GM12878 (cell line): ENCODE measurements around the gene MDK. TPM values are rescaled to one million over a fixed set of nuclear protein-coding genes. Genes with fewer than 3 reads are reported as not detected.

Source experiments
- ATAC-seq: fragments of 200-7000 bp; cut with Tn5 transposase; 3 replicates; pipeline ENCODE4 v1.9.1; 2020; ENCODE audit warnings: mild to moderate bottlenecking, moderate library complexity
- BruUV-seq: library from RNA; stranded (reverse); fragments of 400-500 nt; replicated peaks from 2 replicates; lab custom pipeline; 2021; lab: Mats Ljungman, UMichigan
- CTCF ChIA-PET: fragments of 300-600 bp; sonication (Branson Sonifier 250); formaldehyde crosslinking; extraction: SDS; loops from one replicate; lab custom pipeline; 2021; ENCODE audit warnings: inconsistent platforms; lab: Yijun Ruan, JAX
- POLR2A ChIA-PET: fragments of 350-600 bp; formaldehyde crosslinking; extraction: SDS; loops from one replicate; lab custom pipeline; 2021; ENCODE audit warnings: inconsistent platforms; lab: Charles Lee
- RAD21 ChIA-PET: fragments of 300-600 bp; sonication (Branson Sonifier 250); formaldehyde crosslinking; loops from one replicate; lab custom pipeline; 2023; ENCODE audit warnings: antibody characterized with exemption; ENCODE audit not compliant: unreplicated experiment; lab: Charles Lee
- SMC1A ChIA-PET: fragments of 300-600 bp; sonication (Branson Sonifier 250); formaldehyde crosslinking; loops from one replicate; lab custom pipeline; 2023; ENCODE audit not compliant: unreplicated experiment, uncharacterized antibody; lab: Charles Lee
- DNase-seq: peaks from one replicate; pipeline ENCODE4 v3.0.0-alpha.2; 2011; ENCODE audit warnings: low read depth, low spot score
- FAIRE-seq: peaks from 3 replicates; lab custom pipeline; 2011; peaks lifted over from hg19 to GRCh38; lab: Jason Lieb, UNC
- H2AFZ ChIP-seq: 2 replicates; pipeline ENCODE4 v1.6.0; 2011; ENCODE audit warnings: low read depth, low read length, control low read depth; ENCODE audit not compliant: control insufficient read depth
- H3K27ac ChIP-seq: 2 replicates; pipeline ENCODE4 v1.5.1; 2011; ENCODE audit warnings: control low read depth; ENCODE audit not compliant: control insufficient read depth, insufficient read depth
- H3K27me3 ChIP-seq, 2 experiments: replicated peaks in 1 of 2; 2 replicates each; pipeline versions ENCODE4 v1.6.0 to v1.6.1; 2011; ENCODE audit warnings: low read length in 1 of 2; ENCODE audit not compliant: control insufficient read depth in 2 of 2, insufficient read depth in 2 of 2
- H3K36me3 ChIP-seq, 2 experiments: 2 replicates each; pipeline ENCODE4 v1.5.1; 2011; ENCODE audit warnings: low read length in 1 of 2; ENCODE audit not compliant: control insufficient read depth in 2 of 2, insufficient read depth in 2 of 2
- H3K4me1 ChIP-seq: 2 replicates; pipeline ENCODE4 v1.6.1; 2011; ENCODE audit warnings: mild to moderate bottlenecking, low read length, moderate library complexity, mixed read lengths; ENCODE audit not compliant: control insufficient read depth, insufficient read depth
- H3K4me2 ChIP-seq: 2 replicates; pipeline ENCODE4 v1.6.0; 2011; ENCODE audit warnings: control low read depth; ENCODE audit not compliant: control insufficient read depth, insufficient read depth
- H3K4me3 ChIP-seq: fragments of 200-600 bp; sonication (generic); 2 replicates; pipeline ENCODE4 v1.5.1; 2016
- H3K79me2 ChIP-seq: 2 replicates; pipeline ENCODE4 v1.6.0; 2011; ENCODE audit warnings: low read length; ENCODE audit not compliant: control insufficient read depth, insufficient read depth
- H3K9ac ChIP-seq: 2 replicates; pipeline ENCODE4 v1.8.0; 2011; ENCODE audit warnings: low read length, control low read depth, mixed read lengths; ENCODE audit not compliant: control insufficient read depth, insufficient read depth
- H3K9me3 ChIP-seq: replicated peaks from 3 replicates; pipeline ENCODE4 v1.5.1; 2011; ENCODE audit warnings: mild to moderate bottlenecking, low read length; ENCODE audit not compliant: control insufficient read depth, insufficient read depth
- H4K20me1 ChIP-seq: 2 replicates; pipeline ENCODE4 v1.6.0; 2011; ENCODE audit not compliant: control insufficient read depth, insufficient read depth
- ATF2 ChIP-seq: IDR thresholded peaks from 2 replicates; pipeline ENCODE4 v1.6.1; 2012; ENCODE audit warnings: low read length, inconsistent platforms
- BACH1 ChIP-seq: fragments of 450-650 bp; IDR thresholded peaks from 2 replicates; pipeline ENCODE4 v1.6.1; 2017; ENCODE audit warnings: mild to moderate bottlenecking, borderline replicate concordance
- CHD1 ChIP-seq: IDR thresholded peaks from 2 replicates; pipeline ENCODE4 v1.6.1; 2012; ENCODE audit warnings: low read depth, low read length, improper control_type of control experiment
- CREM ChIP-seq: IDR thresholded peaks from 2 replicates; pipeline ENCODE4 v1.6.1; 2014; ENCODE audit warnings: antibody characterized with exemption, low read depth
- CUX1 ChIP-seq: IDR thresholded peaks from 2 replicates; pipeline ENCODE4 v1.6.1; 2012; ENCODE audit warnings: improper control_type of control experiment, low read depth, low read length; ENCODE audit not compliant: insufficient replicate concordance
- ELK1 ChIP-seq: IDR thresholded peaks from 2 replicates; pipeline ENCODE4 v1.6.1; 2012; ENCODE audit warnings: low read depth, low read length, improper control_type of control experiment
- KAT2A ChIP-seq: conservative IDR thresholded peaks from 2 replicates; pipeline ENCODE4 v1.6.1; 2011; ENCODE audit warnings: low read depth, low read length; ENCODE audit not compliant: control insufficient read depth
- NFIC ChIP-seq: IDR thresholded peaks from 2 replicates; pipeline ENCODE4 v1.6.1; 2012; ENCODE audit warnings: low read depth, mild to moderate bottlenecking, inconsistent platforms, low read length, moderate library complexity
- NFXL1 ChIP-seq: fragments of 450-650 bp; IDR thresholded peaks from 2 replicates; pipeline ENCODE4 v1.6.1; 2017; ENCODE audit warnings: antibody characterized with exemption, mild to moderate bottlenecking, borderline replicate concordance
- NRF1 ChIP-seq: conservative IDR thresholded peaks from 2 replicates; pipeline ENCODE4 v1.6.1; 2011; ENCODE audit warnings: mild to moderate bottlenecking, low read depth, low read length, improper control_type of control experiment
- RELB ChIP-seq: fragments of 450-650 bp; IDR thresholded peaks from 2 replicates; pipeline ENCODE4 v1.6.1; 2017; ENCODE audit warnings: low read depth, mild to moderate bottlenecking, moderate library complexity
- SREBF1 ChIP-seq: IDR thresholded peaks from 2 replicates; pipeline ENCODE4 v1.6.1; 2012; ENCODE audit warnings: mild to moderate bottlenecking, low read length
- ZNF207 ChIP-seq: fragments of 450-650 bp; IDR thresholded peaks from 2 replicates; pipeline ENCODE4 v1.6.1; 2014; ENCODE audit warnings: antibody characterized with exemption, mild to moderate bottlenecking, borderline replicate concordance
- ZZZ3 ChIP-seq: IDR thresholded peaks from 2 replicates; pipeline ENCODE4 v1.6.1; 2011; ENCODE audit warnings: low read depth; ENCODE audit not compliant: control insufficient read depth, insufficient read length
- WGBS: methylation state at CpG from one replicate; pipeline ENCODE4 v1.1.6; 2016; ENCODE audit warnings: low lambda C conversion rate; ENCODE audit not compliant: insufficient replicate concordance, insufficient coverage; ENCODE audit errors: missing lambda C conversion rate; 5-methylcytosine and 5-hydroxymethylcytosine counted together
- in situ Hi-C: fragments of 300-500 bp; cut with MboI; formaldehyde crosslinking; loops from 9 replicates; pipeline ENCODE4 v1.14.3; 2018; ENCODE audit warnings: mixed read lengths
- intact Hi-C: fragments of 100-400 bp; cut with micrococcal nuclease; formaldehyde crosslinking; loops from one replicate; pipeline ENCODE4 v1.14.2; 2022; ENCODE audit not compliant: unreplicated experiment
- polyA plus RNA-seq, 11 experiments: library from polyadenylated mRNA; depleted of rRNA in 4 of 11; unstranded in 6 of 11; stranded (reverse) in 5 of 11; fragments of >200 nt; fragmentation: Nextera tagmentation in 4 of 11; fragmentation: Illumina TruSeq in 1 of 11; extraction: Ambion mirVana in 4 of 11; extraction: Trizol in 1 of 11; gene quantifications; 1 replicate in 1 of 11; 2 replicates in 10 of 11; pipeline versions ENCODE4 v1.2.1 to v1.2.3, GENCODE V29; 2011 to 2016; ENCODE audit warnings: inconsistent platforms in 2 of 11, missing spikeins in 2 of 11, low read depth in 1 of 11
- total RNA-seq, 4 experiments: library from RNA; depleted of rRNA in 3 of 4; stranded (reverse); fragments of >200 nt in 3 of 4; fragmentation: Illumina TruSeq in 1 of 4; extraction: Trizol in 1 of 4; gene quantifications; 2 replicates each; pipeline versions ENCODE4 v1.2.1 to v1.2.3, GENCODE V29; 2013 to 2021

Gene MDK
- total and polyA plus RNA-seq, 10 of the 15 experiments (the other 5 are each of a cell fraction or from before 2014, with no cell fraction given): 0.77 to 17.8 (median 9.9) TPM

GRCh38 chr11:46339816-46340215 lies 41.7 kb upstream of the MDK start:
- no TSS peak for BruUV-seq
- SMC1A ChIA-PET: interaction anchor here (1.3 kb wide), 1 partner anchor 32 kb away, joined by 3 read pairs; no protein-coding TSS in a partner anchor
- RAD21 ChIA-PET: no interaction called here
- FAIRE-seq: no peak
- WGBS: 47% methylated on average over 2 of the region's 2 CpGs
- Histone ChIP-seq H3K27ac (no peak overlapping the region), H3K4me3 (no peak overlapping the region), H3K36me3 (no peaks in the 10 kb centered on the region), H3K79me2 (no peaks in the 10 kb centered on the region), H2AFZ (no peak overlapping the region), H3K9ac (no peak overlapping the region), H3K4me2 (no peak overlapping the region), H3K9me3 (no peaks in the 10 kb centered on the region), H3K27me3 (no peaks in the 10 kb centered on the region; a peak in 3 of 4 replicates), H4K20me1 (no peaks in the 10 kb centered on the region), H3K4me1 (peaks cover 1% of the 10 kb centered on the region)
- POLR2A ChIA-PET: no interaction called here
- no peak for DNase-seq
- intact Hi-C loops: loop anchor here (10.0 kb wide), 1 partner anchor 215 kb away; the partner anchor contains the start of gene PHF21A
- CTCF ChIA-PET: interaction anchor here (1.0 to 1.2 kb wide), 2 partner anchors 24 to 30 kb away, joined by 4 to 5 read pairs; no protein-coding TSS in a partner anchor
- ATAC-seq: no peak
- in situ Hi-C loops: no loop called here
- TF ChIP-seq BACH1: no peak
- TF ChIP-seq CUX1: no peak
- no peak for TF ChIP-seq ZZZ3
- TF ChIP-seq KAT2A: no peak
- TF ChIP-seq NFXL1: no peak
- no peak for TF ChIP-seq CHD1
- no peak for TF ChIP-seq RELB
- no peak for TF ChIP-seq ATF2
- TF ChIP-seq SREBF1: no peak
- TF ChIP-seq NRF1: no peak
- TF ChIP-seq ELK1: no peak
- no peak for TF ChIP-seq NFIC
- no peak for TF ChIP-seq CREM
- no peak for TF ChIP-seq ZNF207
